ENCODE measurements around the gene BCAP29.

BCAP29 gene

GRCh38 chr7:107597953-107598352, 17.9 kb downstream of the BCAP29 start:
- DNase-seq: no peak
- Histone ChIP-seq H3K23ac (ENCODE audit: low read length) (no peak overlapping the region), H2BK5ac (ENCODE audit: low read depth, low read length, poor library complexity) (no peak overlapping the region), H3K18ac (ENCODE audit: low read length) (no peak overlapping the region), H2BK12ac (ENCODE audit: low read length) (no peak overlapping the region), H2AFZ (ENCODE audit: insufficient read depth, low read length, poor library complexity) (no peak overlapping the region), H3K9ac (ENCODE audit: low read length) (no peak overlapping the region), H4K12ac (ENCODE audit: low read depth, low read length) (no peak overlapping the region), H3K14ac (ENCODE audit: low read length) (no peak overlapping the region), H2BK120ac (ENCODE audit: insufficient read depth, low read length, poor library complexity) (no peak overlapping the region), H3K36me3 (ENCODE audit: control insufficient read depth in 1 of 2, insufficient read depth in 2 of 2, low read length in 2 of 2) (peaks cover 0 to 4% of the 10 kb centered on the region in 2 experiments), H4K8ac (ENCODE audit: low read depth, low read length) (no peak overlapping the region), H3K4me3 (ENCODE audit: low read depth, low read length) (no peak overlapping the region), H3K4me2 (ENCODE audit: low read length) (no peak overlapping the region), H2AK5ac (ENCODE audit: low read length) (no peak overlapping the region), H3K27ac (ENCODE audit: low read depth, low read length) (no peak overlapping the region), H3K79me2 (ENCODE audit: control insufficient read depth, insufficient read depth, low read length, poor library complexity) (no peaks in the 10 kb centered on the region), H3K4me1 (ENCODE audit: control insufficient read depth in 1 of 2, insufficient read depth in 2 of 2, low read length in 2 of 2) (no peaks in the 10 kb centered on the region), H3K4ac (ENCODE audit: low read depth, low read length) (no peak overlapping the region), H4K91ac (ENCODE audit: low read depth, low read length) (no peak overlapping the region), H3K27me3 (ENCODE audit: insufficient read depth, low read length) (no peaks in the 10 kb centered on the region), H3K9me3 (ENCODE audit: insufficient read depth, low read depth, low read length) (no peaks in the 10 kb centered on the region), H3K79me1 (ENCODE audit: low read length) (no peaks in the 10 kb centered on the region)
- WGBS (ENCODE audit: extremely low coverage, insufficient coverage, insufficient read length): no CpG with 5 or more reads among the region's 4 CpGs

- Histone ChIP-seq H2BK12ac (ENCODE audit: low read length) (no peak overlapping the region), H3K4me3 (ENCODE audit: low read depth, low read length) (no peak overlapping the region), H4K91ac (ENCODE audit: low read depth, low read length) (no peak overlapping the region), H3K9me3 (ENCODE audit: insufficient read depth, low read depth, low read length) (no peaks in the 10 kb centered on the region), H3K4ac (ENCODE audit: low read depth, low read length) (no peak overlapping the region), H3K18ac (ENCODE audit: low read length) (no peak overlapping the region), H3K79me1 (ENCODE audit: low read length) (no peaks in the 10 kb centered on the region), H2AK5ac (ENCODE audit: low read length) (no peak overlapping the region), H3K23ac (ENCODE audit: low read length) (no peak overlapping the region), H2BK5ac (ENCODE audit: low read depth, low read length, poor library complexity) (no peak overlapping the region), H3K27ac (ENCODE audit: low read depth, low read length) (no peak overlapping the region), H3K4me1 (ENCODE audit: control insufficient read depth in 1 of 2, insufficient read depth in 2 of 2, low read length in 2 of 2) (no peaks in the 10 kb centered on the region), H2BK120ac (ENCODE audit: insufficient read depth, low read length, poor library complexity) (no peak overlapping the region), H3K36me3 (ENCODE audit: control insufficient read depth in 1 of 2, insufficient read depth in 2 of 2, low read length in 2 of 2) (peaks cover 0 to 4% of the 10 kb centered on the region in 2 experiments), H3K9ac (ENCODE audit: low read length) (no peak overlapping the region), H4K12ac (ENCODE audit: low read depth, low read length) (no peak overlapping the region), H3K4me2 (ENCODE audit: low read length) (no peak overlapping the region), H3K14ac (ENCODE audit: low read length) (no peak overlapping the region), H2AFZ (ENCODE audit: insufficient read depth, low read length, poor library complexity) (no peak overlapping the region), H4K8ac (ENCODE audit: low read depth, low read length) (no peak overlapping the region), H3K27me3 (ENCODE audit: insufficient read depth, low read length) (no peaks in the 10 kb centered on the region), H3K79me2 (ENCODE audit: control insufficient read depth, insufficient read depth, low read length, poor library complexity) (no peaks in the 10 kb centered on the region)
- WGBS (ENCODE audit: extremely low coverage, insufficient coverage, insufficient read length): no CpG with 5 or more reads among the region's 1 CpG
- no peak for DNase-seq
Measured at GRCh38 chr7:107599262-107599661, 19.2 kb downstream of the BCAP29 start.

- DNase-seq: no peak
- peaks cover 0 to 4% of the 10 kb centered on the region in 2 experiments for H3K36me3 ChIP-seq (ENCODE audit: control insufficient read depth in 1 of 2, insufficient read depth in 2 of 2, low read length in 2 of 2)
- no peak overlapping the region for H2BK12ac ChIP-seq (ENCODE audit: low read length)
- H3K79me2 ChIP-seq (ENCODE audit: control insufficient read depth, insufficient read depth, low read length, poor library complexity): no peaks in the 10 kb centered on the region
- WGBS (ENCODE audit: extremely low coverage, insufficient coverage, insufficient read length): no CpG with 5 or more reads among the region's 2 CpGs
- H3K27me3 ChIP-seq (ENCODE audit: insufficient read depth, low read length): no peaks in the 10 kb centered on the region
- H3K9me3 ChIP-seq (ENCODE audit: insufficient read depth, low read depth, low read length): no peaks in the 10 kb centered on the region
- no peak overlapping the region for H3K23ac ChIP-seq (ENCODE audit: low read length)
- H3K4me1 ChIP-seq (ENCODE audit: control insufficient read depth in 1 of 2, insufficient read depth in 2 of 2, low read length in 2 of 2): no peaks in the 10 kb centered on the region
- H3K4ac ChIP-seq (ENCODE audit: low read depth, low read length): no peak overlapping the region
- H2BK5ac ChIP-seq (ENCODE audit: low read depth, low read length, poor library complexity): no peak overlapping the region
- H2BK120ac ChIP-seq (ENCODE audit: insufficient read depth, low read length, poor library complexity): no peak overlapping the region
- H4K12ac ChIP-seq (ENCODE audit: low read depth, low read length): no peak overlapping the region
- H3K4me3 ChIP-seq (ENCODE audit: low read depth, low read length): no peak overlapping the region
- H3K14ac ChIP-seq (ENCODE audit: low read length): no peak overlapping the region
- H3K4me2 ChIP-seq (ENCODE audit: low read length): no peak overlapping the region
- no peak overlapping the region for H2AFZ ChIP-seq (ENCODE audit: insufficient read depth, low read length, poor library complexity)
- no peak overlapping the region for H3K18ac ChIP-seq (ENCODE audit: low read length)
- no peak overlapping the region for H3K9ac ChIP-seq (ENCODE audit: low read length)
- H4K91ac ChIP-seq (ENCODE audit: low read depth, low read length): no peak overlapping the region
- H3K79me1 ChIP-seq (ENCODE audit: low read length): no peaks in the 10 kb centered on the region
- H3K27ac ChIP-seq (ENCODE audit: low read depth, low read length): no peak overlapping the region
- H2AK5ac ChIP-seq (ENCODE audit: low read length): no peak overlapping the region
- H4K8ac ChIP-seq (ENCODE audit: low read depth, low read length): no peak overlapping the region
Measured at GRCh38 chr7:107600816-107601215, 20.8 kb downstream of the BCAP29 start.

- no peak overlapping the region for H4K91ac ChIP-seq (ENCODE audit: low read depth, low read length)
- H3K4me3 ChIP-seq (ENCODE audit: low read depth, low read length): no peak overlapping the region
- H3K27ac ChIP-seq (ENCODE audit: low read depth, low read length): no peak overlapping the region
- no peaks in the 10 kb centered on the region for H3K9me3 ChIP-seq (ENCODE audit: insufficient read depth, low read depth, low read length)
- H3K18ac ChIP-seq (ENCODE audit: low read length): no peak overlapping the region
- no peaks in the 10 kb centered on the region for H3K79me2 ChIP-seq (ENCODE audit: control insufficient read depth, insufficient read depth, low read length, poor library complexity)
- H3K36me3 ChIP-seq (ENCODE audit: control insufficient read depth in 1 of 2, insufficient read depth in 2 of 2, low read length in 2 of 2): no peaks in the 10 kb centered on the region
- no peaks in the 10 kb centered on the region for H3K27me3 ChIP-seq (ENCODE audit: insufficient read depth, low read length)
- no peaks in the 10 kb centered on the region for H3K4me1 ChIP-seq (ENCODE audit: control insufficient read depth in 1 of 2, insufficient read depth in 2 of 2, low read length in 2 of 2)
- no peak overlapping the region for H3K4ac ChIP-seq (ENCODE audit: low read depth, low read length)
- H4K12ac ChIP-seq (ENCODE audit: low read depth, low read length): no peak overlapping the region
- H2BK5ac ChIP-seq (ENCODE audit: low read depth, low read length, poor library complexity): no peak overlapping the region
- H2AFZ ChIP-seq (ENCODE audit: insufficient read depth, low read length, poor library complexity): no peak overlapping the region
- H2AK5ac ChIP-seq (ENCODE audit: low read length): no peak overlapping the region
- H4K8ac ChIP-seq (ENCODE audit: low read depth, low read length): no peak overlapping the region
- H3K79me1 ChIP-seq (ENCODE audit: low read length): no peaks in the 10 kb centered on the region
- H2BK12ac ChIP-seq (ENCODE audit: low read length): no peak overlapping the region
- no peak for DNase-seq
- WGBS (ENCODE audit: extremely low coverage, insufficient coverage, insufficient read length): no CpG with 5 or more reads among the region's 3 CpGs
- no peak overlapping the region for H3K14ac ChIP-seq (ENCODE audit: low read length)
- H3K23ac ChIP-seq (ENCODE audit: low read length): no peak overlapping the region
- no peak overlapping the region for H2BK120ac ChIP-seq (ENCODE audit: insufficient read depth, low read length, poor library complexity)
- no peak overlapping the region for H3K9ac ChIP-seq (ENCODE audit: low read length)
- no peak overlapping the region for H3K4me2 ChIP-seq (ENCODE audit: low read length)
Measured at GRCh38 chr7:107605218-107605815, 25.3 kb downstream of the BCAP29 start.

Data from trophoblast cell (in vitro differentiated cells and primary cell).